Smooth muscle cell (in vitro differentiated cells): ENCODE results near the gene DLX4. TPM values are rescaled to one million over a fixed set of nuclear protein-coding genes. Genes with fewer than 3 reads are reported as not detected.

Experiments used
- DNase-seq: peaks from one replicate; lab custom pipeline; 2025; ENCODE audit not compliant: unreplicated experiment; lab: John Stamatoyannopoulos, UW
- H2AFZ ChIP-seq: fragments of 200-600 bp; sonication (generic); 2 replicates; pipeline ENCODE4 v1.6.0; 2016; ENCODE audit warnings: antibody characterized with exemption, low read depth, mild to moderate bottlenecking
- H3F3A ChIP-seq: fragments of 200-600 bp; sonication (generic); 2 replicates; pipeline ENCODE4 v1.6.0; 2017; ENCODE audit warnings: antibody characterized with exemption, low read depth
- H3K27ac ChIP-seq: fragments of 200-600 bp; sonication (generic); 2 replicates; pipeline ENCODE4 v1.5.1; 2016; ENCODE audit warnings: low read depth, mild to moderate bottlenecking
- H3K27me3 ChIP-seq: fragments of 200-600 bp; sonication (generic); 2 replicates; pipeline ENCODE4 v1.6.1; 2016; ENCODE audit warnings: low read depth, mild to moderate bottlenecking
- H3K36me3 ChIP-seq: fragments of 200-600 bp; sonication (generic); 2 replicates; pipeline ENCODE4 v1.5.1; 2016; ENCODE audit warnings: low read depth
- H3K4me1 ChIP-seq: fragments of 200-600 bp; sonication (generic); 2 replicates; pipeline ENCODE4 v1.5.1; 2016; ENCODE audit warnings: low read depth
- H3K4me2 ChIP-seq: fragments of 200-600 bp; sonication (generic); 2 replicates; pipeline ENCODE4 v1.6.0; 2016; ENCODE audit warnings: mild to moderate bottlenecking
- H3K4me3 ChIP-seq: fragments of 200-600 bp; sonication (generic); 2 replicates; pipeline ENCODE4 v1.5.1; 2016; ENCODE audit warnings: mild to moderate bottlenecking
- H3K79me2 ChIP-seq: fragments of 200-600 bp; sonication (generic); 2 replicates; pipeline ENCODE4 v1.6.0; 2016; ENCODE audit warnings: low read depth, mild to moderate bottlenecking
- H3K9ac ChIP-seq: fragments of 200-600 bp; sonication (generic); 2 replicates; pipeline ENCODE4 v1.6.0; 2016; ENCODE audit warnings: low read depth
- H3K9me3 ChIP-seq: fragments of 200-600 bp; sonication (generic); replicated peaks from 2 replicates; pipeline ENCODE4 v1.5.1; 2016; ENCODE audit warnings: low read depth
- H4K20me1 ChIP-seq: fragments of 200-600 bp; sonication (generic); 2 replicates; pipeline ENCODE4 v1.6.0; 2016; ENCODE audit warnings: low read depth
- WGBS: methylation state at CpG from one replicate; pipeline ENCODE4 v1.1.7; 2016; ENCODE audit warnings: low lambda C conversion rate; 5-methylcytosine and 5-hydroxymethylcytosine counted together
- polyA plus RNA-seq: library from polyadenylated mRNA; unstranded; fragments of >200 nt; fragmentation: Nextera tagmentation; extraction: Ambion mirVana; gene quantifications from 2 replicates; pipeline ENCODE4 v1.2.1, GENCODE V29; 2016
- total RNA-seq: library from RNA; depleted of rRNA; stranded (reverse); fragments of >200 nt; gene quantifications from 2 replicates; pipeline ENCODE4 v1.2.3, GENCODE V29; 2014
- TF ChIP-seq, protein P1 (sequence below): fragments of 200-600 bp; sonication (generic); IDR thresholded peaks from 2 replicates; pipeline ENCODE4 v1.5.1; 2017; ENCODE audit warnings: borderline replicate concordance, mild to moderate bottlenecking, antibody characterized with exemption; ENCODE audit not compliant: insufficient read depth, poor library complexity, severe bottlenecking

DLX4 gene
- total and polyA plus RNA-seq, 2 experiments from 2014 or later, result 0.19 TPM; not detected in 1

DNA sequence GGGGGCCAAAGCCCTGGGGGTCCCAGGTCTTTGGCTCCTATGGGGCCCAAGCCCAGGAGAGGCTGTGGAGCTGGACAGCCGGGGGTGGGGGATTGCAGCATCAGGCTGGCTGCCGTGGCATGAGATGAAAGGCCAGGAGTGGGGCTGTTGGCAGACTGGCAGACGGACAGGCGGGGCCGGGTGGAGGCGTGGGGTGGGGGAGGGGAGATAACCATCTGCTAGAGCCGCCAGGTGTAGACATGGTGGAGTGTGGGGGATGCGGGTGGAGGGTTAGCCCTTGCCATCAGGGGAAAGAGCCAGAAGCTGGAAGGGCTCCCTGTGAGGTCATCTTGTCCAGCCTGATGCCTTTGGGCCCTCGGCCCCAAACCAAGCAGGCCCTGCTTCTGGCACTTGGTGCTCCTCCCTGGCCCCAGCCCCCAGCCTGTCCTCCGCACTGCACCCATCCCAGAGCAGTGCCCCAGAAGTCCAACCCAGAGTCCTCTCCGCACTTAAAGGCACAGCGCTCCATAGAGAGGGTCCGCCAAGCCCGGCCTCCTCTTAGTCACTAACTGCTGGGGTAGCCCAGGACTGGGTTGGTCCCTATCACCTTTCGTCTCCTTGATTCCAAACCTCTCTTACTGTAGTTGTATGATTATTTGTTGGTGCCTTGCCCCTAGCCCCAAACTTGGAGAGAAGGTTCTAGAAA lies 33.3 kb upstream of the DLX4 start:
- Histone ChIP-seq H3K9ac (no peak overlapping the region), H2AFZ (no peak overlapping the region), H3K27me3 (peaks cover 9% of the 10 kb centered on the region), H4K20me1 (no peaks in the 10 kb centered on the region), H3K9me3 (no peaks in the 10 kb centered on the region), H3K4me2 (no peak overlapping the region), H3K79me2 (no peaks in the 10 kb centered on the region), H3F3A (no peaks in the 10 kb centered on the region), H3K4me1 (no peaks in the 10 kb centered on the region), H3K27ac (no peak overlapping the region), H3K36me3 (no peaks in the 10 kb centered on the region), H3K4me3 (no peak overlapping the region)
- no peak for DNase-seq
- WGBS, result 78% methylated on average over 13 of the region's 15 CpGs
- TF ChIP-seq, protein P1, sequence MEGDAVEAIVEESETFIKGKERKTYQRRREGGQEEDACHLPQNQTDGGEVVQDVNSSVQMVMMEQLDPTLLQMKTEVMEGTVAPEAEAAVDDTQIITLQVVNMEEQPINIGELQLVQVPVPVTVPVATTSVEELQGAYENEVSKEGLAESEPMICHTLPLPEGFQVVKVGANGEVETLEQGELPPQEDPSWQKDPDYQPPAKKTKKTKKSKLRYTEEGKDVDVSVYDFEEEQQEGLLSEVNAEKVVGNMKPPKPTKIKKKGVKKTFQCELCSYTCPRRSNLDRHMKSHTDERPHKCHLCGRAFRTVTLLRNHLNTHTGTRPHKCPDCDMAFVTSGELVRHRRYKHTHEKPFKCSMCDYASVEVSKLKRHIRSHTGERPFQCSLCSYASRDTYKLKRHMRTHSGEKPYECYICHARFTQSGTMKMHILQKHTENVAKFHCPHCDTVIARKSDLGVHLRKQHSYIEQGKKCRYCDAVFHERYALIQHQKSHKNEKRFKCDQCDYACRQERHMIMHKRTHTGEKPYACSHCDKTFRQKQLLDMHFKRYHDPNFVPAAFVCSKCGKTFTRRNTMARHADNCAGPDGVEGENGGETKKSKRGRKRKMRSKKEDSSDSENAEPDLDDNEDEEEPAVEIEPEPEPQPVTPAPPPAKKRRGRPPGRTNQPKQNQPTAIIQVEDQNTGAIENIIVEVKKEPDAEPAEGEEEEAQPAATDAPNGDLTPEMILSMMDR, result no peak

DNA sequence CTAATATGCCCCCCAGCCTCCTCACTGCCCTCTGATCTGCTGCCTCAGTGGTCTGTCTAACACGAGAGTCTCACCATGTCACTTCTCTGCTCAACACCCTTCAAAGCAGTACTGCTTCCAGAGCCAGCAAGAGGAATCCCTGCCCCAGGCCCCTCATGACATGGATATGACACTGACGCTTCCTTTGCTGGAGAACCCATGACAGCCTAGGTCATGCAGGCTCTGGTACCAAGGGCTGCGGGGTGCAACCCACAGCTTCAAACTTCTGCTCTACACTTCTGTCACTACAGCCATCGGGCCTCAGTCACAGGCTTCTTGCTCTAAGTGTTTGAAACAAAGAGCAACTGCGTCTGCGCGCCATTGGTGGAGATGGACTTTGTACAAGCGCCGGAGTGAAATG lies 32.6 kb upstream of the DLX4 start:
- Histone ChIP-seq H3K4me1 (no peaks in the 10 kb centered on the region), H3K9ac (no peak overlapping the region), H3K27me3 (peaks cover 9% of the 10 kb centered on the region), H3K27ac (no peak overlapping the region), H3K9me3 (no peaks in the 10 kb centered on the region), H3K4me2 (no peak overlapping the region), H3K36me3 (no peaks in the 10 kb centered on the region), H3K4me3 (no peak overlapping the region), H3K79me2 (no peaks in the 10 kb centered on the region), H4K20me1 (no peaks in the 10 kb centered on the region), H2AFZ (no peak overlapping the region), H3F3A (no peaks in the 10 kb centered on the region)
- TF ChIP-seq, protein P1, result no peak
- 91% methylated on average over 9 of the region's 9 CpGs for WGBS
- no peak for DNase-seq

DNA sequence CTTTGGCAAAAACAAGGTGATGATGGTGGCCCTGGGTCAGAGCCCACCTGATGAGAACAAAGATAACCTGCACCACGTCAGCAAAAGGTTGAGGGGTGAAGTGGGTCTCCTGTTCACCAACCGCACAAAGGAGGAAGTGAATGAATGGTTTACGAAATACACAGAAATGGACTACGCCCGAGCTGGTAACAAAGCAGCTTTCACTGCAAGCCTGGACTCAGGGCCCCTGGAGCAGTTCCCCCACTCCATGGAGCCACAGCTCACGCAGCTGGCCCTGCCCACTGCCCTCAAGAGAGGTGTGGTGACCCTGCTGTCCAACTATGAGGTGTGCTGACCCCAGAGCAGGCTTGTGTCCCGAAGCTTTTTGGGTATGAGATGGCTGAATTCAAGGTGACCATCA lies 29.7 kb upstream of the DLX4 start:
- DNase-seq, result no peak
- TF ChIP-seq, protein P1, result no peak
- Histone ChIP-seq H2AFZ (no peak overlapping the region), H3K9me3 (no peaks in the 10 kb centered on the region), H3F3A (no peaks in the 10 kb centered on the region), H3K27ac (no peak overlapping the region), H3K9ac (no peak overlapping the region), H3K4me2 (no peak overlapping the region), H3K4me3 (no peak overlapping the region), H3K4me1 (peaks cover 3% of the 10 kb centered on the region), H3K36me3 (no peaks in the 10 kb centered on the region), H3K27me3 (peaks cover 25% of the 10 kb centered on the region), H3K79me2 (no peaks in the 10 kb centered on the region), H4K20me1 (no peaks in the 10 kb centered on the region)
- 91% methylated on average over 7 of the region's 7 CpGs for WGBS

DNA sequence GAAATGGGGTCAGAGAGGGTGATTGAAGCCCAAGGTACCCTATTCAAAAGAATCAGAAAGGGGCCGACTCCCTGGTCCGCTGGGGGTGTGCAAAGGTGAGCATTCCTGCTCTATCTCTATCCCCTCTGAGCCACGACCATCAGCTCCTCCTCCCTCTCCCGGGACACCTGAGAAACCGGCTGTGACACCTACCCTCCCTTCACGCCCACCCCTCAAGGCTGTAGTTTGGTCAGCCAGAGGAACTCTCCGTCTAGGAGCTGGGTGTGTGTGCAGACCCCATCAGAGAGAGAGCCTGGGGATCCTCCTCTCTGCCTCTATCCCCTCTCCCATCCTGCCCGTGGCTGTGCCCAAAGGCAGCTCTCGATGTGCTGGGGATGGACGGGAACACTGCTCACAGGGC lies 27.6 kb upstream of the DLX4 start:
- TF ChIP-seq, protein P1, result no peak
- Histone ChIP-seq H4K20me1 (no peaks in the 10 kb centered on the region), H3K27me3 (peaks cover 25% of the 10 kb centered on the region), H3K4me2 (no peak overlapping the region), H3F3A (no peaks in the 10 kb centered on the region), H3K9ac (no peak overlapping the region), H3K79me2 (no peaks in the 10 kb centered on the region), H3K36me3 (no peaks in the 10 kb centered on the region), H3K4me3 (no peak overlapping the region), H2AFZ (no peak overlapping the region), H3K9me3 (no peaks in the 10 kb centered on the region), H3K4me1 (peaks cover 9% of the 10 kb centered on the region), H3K27ac (no peak overlapping the region)
- 74% methylated on average over 8 of the region's 10 CpGs for WGBS
- no peak for DNase-seq
